ENCODE measurements around the gene DLGAP1.
A peak's percentile ranks its signal among the peaks of the same experiment; 100 is the strongest.
"Not testable (repeated sequence)": the region's sequence is repeated elsewhere in the genome, so short reads cannot be mapped to it uniquely, and the experiment has no call there.

Gene DLGAP1

GRCh38 chr18:4068552-4069158, 386.5 kb downstream of the DLGAP1 start:
- no peak for DNase-seq

GRCh38 chr18:4063545-4063944, 391.6 kb downstream of the DLGAP1 start:
- DNase-seq: no peak

GRCh38 chr18:4060427-4061281, 394.5 kb downstream of the DLGAP1 start:
- no peak for DNase-seq

- DNase-seq: no peak
Observed at GRCh38 chr18:4058179-4058578, 396.9 kb downstream of the DLGAP1 start.

GRCh38 chr18:4040391-4041092, 414.6 kb downstream of the DLGAP1 start:
- no peak for DNase-seq

GRCh38 chr18:4035521-4035920, 419.6 kb downstream of the DLGAP1 start:
- DNase-seq: no peak

- DNase-seq: not testable (repeated sequence)
Observed at GRCh38 chr18:4034815-4035214, 420.3 kb downstream of the DLGAP1 start.

- no peak for DNase-seq
Observed at GRCh38 chr18:4026542-4026941, 428.6 kb downstream of the DLGAP1 start.

- DNase-seq: no peak
Observed at GRCh38 chr18:4024702-4025101, 430.4 kb downstream of the DLGAP1 start.

GRCh38 chr18:4022749-4023148, 432.4 kb downstream of the DLGAP1 start:
- DNase-seq: not testable (repeated sequence)

- DNase-seq: no peak
Observed at GRCh38 chr18:4020026-4020425, 435.1 kb downstream of the DLGAP1 start.

GRCh38 chr18:4017480-4017879, 437.6 kb downstream of the DLGAP1 start:
- DNase-seq: no peak

GRCh38 chr18:4016391-4017049, 438.6 kb downstream of the DLGAP1 start:
- no peak for DNase-seq

GRCh38 chr18:4007846-4008245, 447.3 kb downstream of the DLGAP1 start:
- DNase-seq: no peak

GRCh38 chr18:4004183-4004829, 450.8 kb downstream of the DLGAP1 start:
- no peak for DNase-seq

GRCh38 chr18:3998698-3999333, 456.3 kb downstream of the DLGAP1 start:
- DNase-seq: no peak

- peak in 3 of 4 experiments; percentile 1 to 8 (median 3) for DNase-seq
Observed at GRCh38 chr18:3995476-3996102, 459.5 kb downstream of the DLGAP1 start.

GRCh38 chr18:3993941-3994687, 461.0 kb downstream of the DLGAP1 start:
- DNase-seq: no peak

- no peak for DNase-seq
Observed at GRCh38 chr18:3985664-3986063, 469.4 kb downstream of the DLGAP1 start.

- DNase-seq: no peak
Observed at GRCh38 chr18:3985020-3985419, 470.1 kb downstream of the DLGAP1 start.
